HTERT RPE-1 (cell line): Measurements from ENCODE around the gene ARHGAP36.

ENCODE experiments used
- in situ Hi-C: fragments of 300-500 bp; cut with MboI; formaldehyde crosslinking; loops from 4 replicates; pipeline ENCODE4 v1.14.3; 2020; ENCODE audit warnings: low sequenced_read_pairs

Gene ARHGAP36

GRCh38 chrX:131058136-131058868 lies at the start of gene ARHGAP36:
TSS of gene ARHGAP36 (plus strand) at chrX:131058346. CDS start at chrX:131081666, 23,320 bp downstream.
- in situ Hi-C loops: no loop called here

- in situ Hi-C loops: no loop called here
Observed at GRCh38 chrX:131010186-131010585, 48.0 kb upstream of the ARHGAP36 start.

GRCh38 chrX:131025336-131025735 lies 32.8 kb upstream of the ARHGAP36 start:
- in situ Hi-C loops: no loop called here

- in situ Hi-C loops: no loop called here
Observed at GRCh38 chrX:131032354-131033230, 25.6 kb upstream of the ARHGAP36 start.

- in situ Hi-C loops: no loop called here
Observed at GRCh38 chrX:131034063-131034462, 24.1 kb upstream of the ARHGAP36 start.

GRCh38 chrX:131040781-131041180 lies 17.4 kb upstream of the ARHGAP36 start:
- in situ Hi-C loops: no loop called here

GRCh38 chrX:131041667-131042066 lies 16.5 kb upstream of the ARHGAP36 start:
- in situ Hi-C loops: no loop called here

GRCh38 chrX:131045726-131046125 lies 12.4 kb upstream of the ARHGAP36 start:
- in situ Hi-C loops: no loop called here

- in situ Hi-C loops: no loop called here
Observed at GRCh38 chrX:131046596-131046995, 11.6 kb upstream of the ARHGAP36 start.

- in situ Hi-C loops: no loop called here
Observed at GRCh38 chrX:131047180-131047579, 11.0 kb upstream of the ARHGAP36 start.

GRCh38 chrX:131053076-131053475 lies 5.1 kb upstream of the ARHGAP36 start:
- in situ Hi-C loops: no loop called here

- in situ Hi-C loops: no loop called here
Observed at GRCh38 chrX:131054906-131055305, 3.2 kb upstream of the ARHGAP36 start.

- in situ Hi-C loops: no loop called here
Observed at GRCh38 chrX:131057706-131058105, 440 bp upstream of the ARHGAP36 start.

- in situ Hi-C loops: no loop called here
Observed at GRCh38 chrX:131059246-131059645, 1.1 kb downstream of the ARHGAP36 start.

GRCh38 chrX:131060147-131060546 lies 2.0 kb downstream of the ARHGAP36 start:
- in situ Hi-C loops: no loop called here

- in situ Hi-C loops: no loop called here
Observed at GRCh38 chrX:131061306-131061705, 3.2 kb downstream of the ARHGAP36 start.

- in situ Hi-C loops: no loop called here
Observed at GRCh38 chrX:131063613-131064012, 5.5 kb downstream of the ARHGAP36 start.

- in situ Hi-C loops: no loop called here
Observed at GRCh38 chrX:131066237-131066636, 8.1 kb downstream of the ARHGAP36 start.

- in situ Hi-C loops: no loop called here
Observed at GRCh38 chrX:131067216-131067615, 9.1 kb downstream of the ARHGAP36 start.

- in situ Hi-C loops: no loop called here
Observed at GRCh38 chrX:131067846-131068745, 9.9 kb downstream of the ARHGAP36 start.
